Lung (tissue), 12 donors: ENCODE results near the gene ZNF862. TPM values are rescaled to one million over a fixed set of nuclear protein-coding genes. Genes with fewer than 3 reads are reported as not detected.

Experiments used
- ATAC-seq: fragments of 200-7000 bp; cut with Tn5 transposase; one replicate; pipeline ENCODE4 v1.9.1; 2020; ENCODE audit warnings: moderate number of reproducible peaks; ENCODE audit not compliant: insufficient read depth, low FRiP score
- DNase-seq, 3 donors: peaks; one replicate each; pipeline ENCODE4 v3.0.0-alpha.2; 2013 to 2017
- H3K27ac ChIP-seq, 2 donors: one replicate each; pipeline ENCODE4 v1.5.1; 2013; ENCODE audit warnings: mild to moderate bottlenecking in 2 of 2, moderate library complexity in 2 of 2, control low read depth in 1 of 2, inconsistent platforms in 1 of 2, low read depth in 1 of 2, low read length in 1 of 2
- H3K27me3 ChIP-seq, 3 donors: one replicate each; pipeline ENCODE4 v1.5.1; 2013; ENCODE audit warnings: low read length in 2 of 3; ENCODE audit not compliant: control insufficient read depth in 3 of 3, insufficient read depth in 3 of 3
- H3K36me3 ChIP-seq, 4 donors: one replicate each; pipeline ENCODE4 v1.5.1; 2013; ENCODE audit warnings: low read length in 4 of 4, mild to moderate bottlenecking in 1 of 4, moderate library complexity in 1 of 4; ENCODE audit not compliant: control insufficient read depth in 4 of 4, insufficient read depth in 4 of 4
- H3K4me1 ChIP-seq, 5 donors: one replicate each; pipeline ENCODE4 v1.5.1; 2013; ENCODE audit warnings: low read length in 5 of 5, mild to moderate bottlenecking in 2 of 5, moderate library complexity in 1 of 5; ENCODE audit not compliant: control insufficient read depth in 5 of 5, insufficient read depth in 5 of 5
- H3K4me3 ChIP-seq: one replicate; pipeline ENCODE4 v1.5.1; 2013; ENCODE audit warnings: mild to moderate bottlenecking, control low read depth, moderate library complexity
- H3K9ac ChIP-seq, 2 donors: one replicate each; pipeline ENCODE4 v1.5.1; 2013; ENCODE audit warnings: low read length in 2 of 2, control low read depth in 1 of 2; ENCODE audit not compliant: insufficient read depth in 1 of 2
- H3K9me3 ChIP-seq, 4 donors: one replicate each; pipeline ENCODE4 v1.5.1; 2013; ENCODE audit warnings: low read length in 3 of 4, mild to moderate bottlenecking in 1 of 4, moderate library complexity in 1 of 4; ENCODE audit not compliant: control insufficient read depth in 4 of 4, insufficient read depth in 3 of 4
- WGBS, 2 donors: extraction: QIAGEN DNeasy Blood & Tissue Kit; methylation state at CpG; one replicate each; pipeline ENCODE4 v1.1.7; 2013; 5-methylcytosine and 5-hydroxymethylcytosine counted together
- polyA plus RNA-seq, 2 donors: library from polyadenylated mRNA; stranded (reverse); fragments of 200-250 nt; gene quantifications; one replicate each; pipeline ENCODE4 v1.2.1, GENCODE V29; 2013
- total RNA-seq, 2 donors: library from RNA; depleted of rRNA in 1 of 2; stranded (reverse); fragments of >200 nt in 1 of 2; gene quantifications; one replicate each; pipeline ENCODE4 v1.2.1, GENCODE V29; 2014 to 2021
- TF ChIP-seq, protein P1 (sequence below): IDR thresholded peaks from 2 replicates; pipeline ENCODE4 v1.5.1; 2012; ENCODE audit warnings: mild to moderate bottlenecking; ENCODE audit errors: control extremely low read depth, extremely low read depth
- donor health status: control.
- donor health status: control.
- donor health status: Bipolar disorder and iron deficiency.
- donor health status: healthy.
- donor health status: DM: yes; HTN: yes; CAD: no.

ZNF862 gene
- total and polyA plus RNA-seq, 4 donors, result 5.2 to 22.1 (median 10.0) TPM

DNA sequence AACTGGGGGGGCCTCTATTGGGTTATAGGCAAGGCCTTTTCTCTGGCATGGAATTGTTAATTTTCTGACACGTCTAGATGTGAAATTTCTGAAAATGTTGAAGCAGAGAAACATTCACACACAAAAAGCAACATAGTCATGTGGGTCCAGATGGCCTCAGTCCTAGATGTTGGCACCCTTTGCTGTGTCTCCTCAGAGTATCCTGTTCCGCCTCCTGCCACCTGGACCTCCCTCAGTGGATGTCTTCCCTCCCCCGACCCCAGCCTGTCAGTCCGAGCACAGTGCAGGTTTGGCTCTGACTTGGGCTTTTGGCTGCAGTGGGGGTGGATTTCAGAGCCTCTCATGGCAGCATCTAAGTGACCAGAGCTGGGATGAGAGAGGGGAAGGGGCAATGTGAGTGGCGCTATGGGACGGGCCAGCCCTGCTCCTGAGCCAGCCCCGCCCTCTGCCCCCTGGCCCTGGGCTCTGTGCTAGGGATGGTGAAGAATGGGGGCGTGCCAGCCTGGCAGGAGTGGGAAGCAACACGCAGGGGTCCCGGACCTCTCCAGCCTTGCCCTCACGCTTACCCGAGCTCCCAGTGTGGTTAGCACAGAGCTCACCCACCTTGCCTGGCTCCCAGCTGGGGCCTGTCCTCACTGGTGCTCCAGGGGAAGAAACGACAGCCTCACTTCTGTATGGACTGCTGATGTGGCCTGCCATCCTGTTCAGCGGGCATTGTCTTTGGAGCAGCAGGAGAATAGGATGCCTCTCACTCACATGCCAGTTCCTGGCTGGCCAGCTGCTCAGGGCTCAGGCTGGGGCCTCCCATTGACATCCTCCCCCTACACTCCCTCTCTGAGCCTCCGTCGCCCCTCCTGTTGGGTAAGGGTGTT, 41.8 kb downstream of the ZNF862 start:
- TF ChIP-seq, protein P1, sequence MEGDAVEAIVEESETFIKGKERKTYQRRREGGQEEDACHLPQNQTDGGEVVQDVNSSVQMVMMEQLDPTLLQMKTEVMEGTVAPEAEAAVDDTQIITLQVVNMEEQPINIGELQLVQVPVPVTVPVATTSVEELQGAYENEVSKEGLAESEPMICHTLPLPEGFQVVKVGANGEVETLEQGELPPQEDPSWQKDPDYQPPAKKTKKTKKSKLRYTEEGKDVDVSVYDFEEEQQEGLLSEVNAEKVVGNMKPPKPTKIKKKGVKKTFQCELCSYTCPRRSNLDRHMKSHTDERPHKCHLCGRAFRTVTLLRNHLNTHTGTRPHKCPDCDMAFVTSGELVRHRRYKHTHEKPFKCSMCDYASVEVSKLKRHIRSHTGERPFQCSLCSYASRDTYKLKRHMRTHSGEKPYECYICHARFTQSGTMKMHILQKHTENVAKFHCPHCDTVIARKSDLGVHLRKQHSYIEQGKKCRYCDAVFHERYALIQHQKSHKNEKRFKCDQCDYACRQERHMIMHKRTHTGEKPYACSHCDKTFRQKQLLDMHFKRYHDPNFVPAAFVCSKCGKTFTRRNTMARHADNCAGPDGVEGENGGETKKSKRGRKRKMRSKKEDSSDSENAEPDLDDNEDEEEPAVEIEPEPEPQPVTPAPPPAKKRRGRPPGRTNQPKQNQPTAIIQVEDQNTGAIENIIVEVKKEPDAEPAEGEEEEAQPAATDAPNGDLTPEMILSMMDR, result no peak
- Histone ChIP-seq H3K36me3 (peaks cover 0 to 7% (median 0%) of the 10 kb centered on the region in 4 donors), H3K27me3 (no peaks in the 10 kb centered on the region), H3K9me3 (no peaks in the 10 kb centered on the region), H3K27ac (no peak overlapping the region), H3K4me3 (no peak overlapping the region), H3K9ac (no peak overlapping the region), H3K4me1 (peaks cover 0 to 11% (median 4%) of the 10 kb centered on the region in 5 donors)
- ATAC-seq (no peak), DNase-seq (no peak)
- WGBS, 2 donors, result 93 to 98% methylated on average over 16 of the region's 16 CpGs

DNA sequence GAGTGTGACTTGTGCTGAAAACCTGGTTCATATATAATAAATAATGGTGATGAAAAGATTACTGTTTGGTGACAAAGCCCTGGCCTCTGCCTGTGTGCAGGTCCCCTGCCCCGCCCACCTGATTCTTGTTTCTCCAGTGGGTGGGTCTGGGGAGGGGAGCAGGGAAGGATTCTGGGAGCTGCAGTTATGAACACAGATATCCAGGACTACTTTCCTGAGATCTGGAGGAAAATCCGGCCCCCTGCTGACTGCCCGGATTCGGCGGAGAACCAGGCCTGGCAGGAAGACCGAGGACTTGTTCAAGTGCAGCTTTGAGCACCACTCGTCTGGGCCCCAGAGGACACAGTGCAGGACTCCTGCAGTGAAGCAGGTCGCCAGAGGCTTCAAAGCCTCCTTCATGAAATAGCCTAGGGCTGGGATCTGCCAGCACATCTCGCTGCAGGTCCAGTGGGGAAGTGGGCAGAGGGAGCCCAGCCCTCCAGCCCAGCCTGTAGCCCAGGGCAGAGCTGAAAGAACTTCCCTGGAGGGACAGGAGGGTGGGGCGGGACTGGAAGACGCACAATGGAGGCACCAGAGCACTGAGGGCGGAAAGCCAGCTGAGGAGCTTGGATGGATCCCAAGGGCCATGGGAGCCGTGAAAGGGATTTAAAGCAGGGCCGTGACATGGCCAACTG, 42.6 kb downstream of the ZNF862 start:
- Histone ChIP-seq H3K27me3 (no peaks in the 10 kb centered on the region), H3K4me1 (peaks cover 0 to 11% (median 4%) of the 10 kb centered on the region in 5 donors), H3K9me3 (no peaks in the 10 kb centered on the region), H3K27ac (peak overlapping the region in 1 of 2 donors; percentile 20), H3K9ac (no peak overlapping the region), H3K36me3 (peaks cover 0 to 7% (median 0%) of the 10 kb centered on the region in 4 donors), H3K4me3 (no peak overlapping the region)
- TF ChIP-seq, protein P1, result no peak
- 54 to 72% methylated on average over 14 of the region's 14 CpGs for WGBS, 2 donors
- DNase-seq (peak in 2 of 3 donors; percentile 31 to 52), ATAC-seq (peak; percentile 39)

DNA sequence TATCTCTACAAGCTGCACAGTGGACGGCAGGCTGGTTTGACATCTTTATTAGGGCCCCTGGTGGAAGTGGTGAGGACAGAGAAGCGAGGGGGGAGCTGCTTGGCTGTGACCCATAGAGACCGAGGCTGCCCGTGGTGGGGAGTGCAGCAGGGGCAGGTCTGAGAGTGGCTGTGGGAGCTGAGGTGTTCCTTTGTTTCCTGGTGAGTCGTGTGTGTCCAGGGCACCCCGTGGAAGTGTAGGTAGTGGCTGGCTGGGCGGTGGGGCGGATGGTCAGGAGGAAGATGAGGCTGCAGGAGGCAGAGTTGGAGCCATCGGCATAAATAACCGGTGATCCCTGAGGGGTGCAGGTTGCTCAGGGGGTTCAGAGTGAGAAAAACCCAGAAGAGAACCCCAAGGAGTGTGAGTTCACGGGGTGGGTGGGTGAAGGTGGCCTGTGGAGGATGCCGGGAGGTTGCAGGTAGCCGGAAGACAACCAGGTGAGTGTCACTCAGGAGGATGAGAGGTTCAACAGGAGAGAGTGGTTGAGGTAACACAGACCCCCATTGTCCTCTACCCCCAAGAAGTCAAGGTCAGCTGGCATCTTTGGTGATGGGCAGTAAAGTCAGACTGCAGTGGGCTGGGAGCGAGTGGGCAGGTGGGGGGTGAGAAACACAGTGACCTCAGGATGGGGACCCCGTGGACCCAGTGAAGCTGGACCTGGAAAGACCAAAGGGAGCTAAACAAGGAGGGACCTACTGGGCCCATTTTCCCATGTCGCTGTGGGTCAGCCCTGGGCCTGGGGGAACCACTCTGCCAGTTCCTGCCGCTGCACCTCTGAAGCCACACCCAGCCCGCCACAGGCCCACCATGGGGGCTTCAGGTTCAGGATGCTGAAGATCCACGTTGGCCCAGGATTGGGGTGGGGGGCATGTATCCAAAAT, 43.4 kb downstream of the ZNF862 start:
- ATAC-seq (no peak), DNase-seq (no peak)
- Histone ChIP-seq H3K36me3 (peaks cover 0 to 7% (median 0%) of the 10 kb centered on the region in 4 donors), H3K4me3 (no peak overlapping the region), H3K9ac (no peak overlapping the region), H3K27me3 (no peaks in the 10 kb centered on the region), H3K9me3 (no peaks in the 10 kb centered on the region), H3K27ac (no peak overlapping the region), H3K4me1 (peaks cover 0 to 11% (median 4%) of the 10 kb centered on the region in 5 donors)
- TF ChIP-seq, protein P1, result no peak
- 77 to 79% methylated on average over 19 of the region's 19 CpGs for WGBS, 2 donors
